Left ventricle myocardium inferior (tissue), 1 donor: ENCODE results near the gene LAMC1. TPM values are rescaled to one million over a fixed set of nuclear protein-coding genes. Genes with fewer than 3 reads are reported as not detected.

ENCODE experiments used
- DNase-seq: peaks from one replicate; pipeline ENCODE4 v3.0.0-alpha.2; 2020
- H3K27ac ChIP-seq: fragments of 200-600 bp; replicated peaks from 2 replicates; pipeline ENCODE4 v1.8.0; 2021
- H3K27me3 ChIP-seq: fragments of 200-600 bp; 2 replicates; pipeline ENCODE4 v1.8.0; 2021; ENCODE audit warnings: low read depth
- H3K36me3 ChIP-seq: fragments of 200-600 bp; 2 replicates; pipeline ENCODE4 v1.8.0; 2021
- H3K4me1 ChIP-seq: fragments of 200-600 bp; 2 replicates; pipeline ENCODE4 v1.8.0; 2021
- H3K4me3 ChIP-seq: fragments of 200-600 bp; 2 replicates; pipeline ENCODE4 v1.8.0; 2021; ENCODE audit warnings: mild to moderate bottlenecking, moderate library complexity
- H3K9me3 ChIP-seq: fragments of 200-600 bp; replicated peaks from 2 replicates; pipeline ENCODE4 v1.8.0; 2021
- CTCF ChIP-seq: fragments of 200-600 bp; IDR thresholded peaks from 2 replicates; pipeline ENCODE4 v1.8.0; 2021; ENCODE audit warnings: antibody characterized with exemption, mild to moderate bottlenecking, borderline replicate concordance
- intact Hi-C: fragments of 100-400 bp; cut with micrococcal nuclease; formaldehyde crosslinking; loops from one replicate; pipeline ENCODE4 v1.11.0; 2022
- total RNA-seq: library from RNA; stranded (reverse); fragmentation: NEBNext Ultra II Directional; extraction: Animal tissue kit (Norgen Biotek cat#: 25700); gene quantifications from one replicate; pipeline ENCODE4 v1.2.1, GENCODE V29; 2021
- donor health status: DM: no; HTN: yes; CAD: no; lungs with severe emphysema.

LAMC1 gene
- total RNA-seq, 1 donor from 2014 or later = 84.1 TPM

DNA sequence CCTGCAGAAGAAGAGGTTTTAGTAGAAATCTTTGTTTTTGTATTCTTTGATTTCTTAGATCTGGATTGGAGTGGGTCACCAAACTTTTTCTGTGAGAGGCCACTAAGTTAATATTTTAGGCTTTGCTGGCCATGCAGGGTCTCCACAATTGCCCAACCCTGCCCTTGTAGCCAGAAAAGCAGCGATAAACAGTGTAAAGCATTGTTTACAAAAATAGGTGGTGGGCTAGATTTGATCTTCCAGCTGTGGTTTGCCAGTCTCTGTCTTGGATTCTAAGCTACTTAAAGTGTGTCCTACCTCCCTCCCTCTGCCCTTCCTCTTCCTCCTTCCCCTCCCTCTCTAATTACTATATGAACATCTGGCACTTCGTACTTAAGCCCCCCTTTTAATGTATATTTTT lies 68.0 kb downstream of the LAMC1 start:
- no peaks in the 10 kb centered on the region for H3K9me3 ChIP-seq
- H3K36me3 ChIP-seq = no peaks in the 10 kb centered on the region
- no peaks in the 10 kb centered on the region for H3K27me3 ChIP-seq
- DNase-seq = no peak
- peak overlapping the region; percentile 71 for H3K27ac ChIP-seq
- H3K4me3 ChIP-seq = no peak overlapping the region
- peaks cover 96% of the 10 kb centered on the region for H3K4me1 ChIP-seq
- no peak for TF ChIP-seq CTCF
- intact Hi-C loops = no loop called here

- H3K36me3 ChIP-seq = no peaks in the 10 kb centered on the region
- intact Hi-C loops = no loop called here
- H3K4me1 ChIP-seq = peaks cover 96% of the 10 kb centered on the region
- no peaks in the 10 kb centered on the region for H3K27me3 ChIP-seq
- peak overlapping the region; percentile 71 for H3K27ac ChIP-seq
- no peaks in the 10 kb centered on the region for H3K9me3 ChIP-seq
- TF ChIP-seq CTCF = no peak
- DNase-seq = no peak
- no peak overlapping the region for H3K4me3 ChIP-seq
These were observed 69.1 kb downstream of the LAMC1 start for GRCh38 chr1:183092350-183092749.

GRCh38 chr1:183093066-183093668 lies 69.9 kb downstream of the LAMC1 start:
- Histone ChIP-seq H3K27me3 (no peaks in the 10 kb centered on the region), H3K4me3 (no peak overlapping the region), H3K4me1 (peaks cover 96% of the 10 kb centered on the region), H3K9me3 (no peaks in the 10 kb centered on the region), H3K27ac (peak overlapping the region; percentile 71), H3K36me3 (no peaks in the 10 kb centered on the region)
- TF ChIP-seq CTCF = no peak
- no peak for DNase-seq
- intact Hi-C loops = no loop called here

GRCh38 chr1:183093786-183094298 lies 70.6 kb downstream of the LAMC1 start:
- peak overlapping the region; percentile 71 for H3K27ac ChIP-seq
- no peaks in the 10 kb centered on the region for H3K36me3 ChIP-seq
- no peaks in the 10 kb centered on the region for H3K9me3 ChIP-seq
- intact Hi-C loops = no loop called here
- no peaks in the 10 kb centered on the region for H3K27me3 ChIP-seq
- H3K4me3 ChIP-seq = no peak overlapping the region
- no peak for TF ChIP-seq CTCF
- no peak for DNase-seq
- H3K4me1 ChIP-seq = peaks cover 95% of the 10 kb centered on the region

DNA sequence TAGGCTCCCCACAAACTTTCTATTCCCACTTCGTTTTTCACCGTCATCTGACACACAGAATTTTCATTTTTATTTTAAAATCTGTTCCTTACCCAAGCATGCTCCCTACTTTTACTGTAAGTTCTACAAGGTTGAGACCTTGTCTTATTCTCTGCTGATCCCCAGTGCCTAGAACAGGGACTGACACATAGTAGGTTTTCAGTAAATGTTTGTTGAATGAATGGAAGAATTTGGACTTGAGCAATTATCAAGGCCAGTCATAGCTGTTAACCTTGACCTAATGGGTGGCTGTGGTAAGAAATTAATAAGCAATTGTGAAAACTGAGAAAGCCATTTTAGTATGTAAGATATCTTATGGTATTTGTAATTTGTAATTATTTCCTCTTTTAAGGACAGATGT lies 71.1 kb downstream of the LAMC1 start:
- Histone ChIP-seq H3K27me3 (no peaks in the 10 kb centered on the region), H3K27ac (no peak overlapping the region), H3K4me3 (no peak overlapping the region), H3K9me3 (no peaks in the 10 kb centered on the region), H3K36me3 (no peaks in the 10 kb centered on the region), H3K4me1 (peaks cover 95% of the 10 kb centered on the region)
- intact Hi-C loops = no loop called here
- DNase-seq = no peak
- no peak for TF ChIP-seq CTCF
